HG03354 (cell line): Measurements from ENCODE around the gene RARB.

ENCODE experiments used
- ATAC-seq: cut with Tn5 transposase; IDR thresholded peaks from one replicate; pipeline ENCODE4 v1.9.1; 2021; ENCODE audit warnings: mild to moderate bottlenecking; ENCODE audit not compliant: unreplicated experiment, poor library complexity, severe bottlenecking

RARB gene

GRCh38 chr3:25493786-25494185 is 65.7 kb downstream of the RARB start:
- ATAC-seq: no peak

- no peak for ATAC-seq
Measured at GRCh38 chr3:25495304-25495703, 67.2 kb downstream of the RARB start.

- no peak for ATAC-seq
Measured at GRCh38 chr3:25495726-25496253, 67.7 kb downstream of the RARB start.

GRCh38 chr3:25497096-25497495 is 69.0 kb downstream of the RARB start:
- ATAC-seq: no peak

GRCh38 chr3:25500706-25501210 is 72.7 kb downstream of the RARB start:
- ATAC-seq: no peak

GRCh38 chr3:25502233-25502632 is 74.2 kb downstream of the RARB start:
- ATAC-seq: no peak

- ATAC-seq: no peak
Measured at GRCh38 chr3:25503898-25504301, 75.8 kb downstream of the RARB start.

GRCh38 chr3:25505581-25505980 is 77.5 kb downstream of the RARB start:
- ATAC-seq: no peak

GRCh38 chr3:25507811-25508210 is 79.7 kb downstream of the RARB start:
- no peak for ATAC-seq

- ATAC-seq: no peak
Measured at GRCh38 chr3:25508433-25508832, 80.4 kb downstream of the RARB start.

GRCh38 chr3:25508901-25509300 is 80.8 kb downstream of the RARB start:
- no peak for ATAC-seq

GRCh38 chr3:25510797-25511196 is 82.7 kb downstream of the RARB start:
- ATAC-seq: no peak

GRCh38 chr3:25511972-25512721 is 84.1 kb downstream of the RARB start:
- no peak for ATAC-seq

- ATAC-seq: no peak
Measured at GRCh38 chr3:25513642-25514266, 85.7 kb downstream of the RARB start.

GRCh38 chr3:25515171-25515570 is 87.1 kb downstream of the RARB start:
- ATAC-seq: no peak

- no peak for ATAC-seq
Measured at GRCh38 chr3:25520926-25521559, 93.0 kb downstream of the RARB start.

- ATAC-seq: no peak
Measured at GRCh38 chr3:25527336-25527735, 99.3 kb downstream of the RARB start.

GRCh38 chr3:25527801-25528200 is 99.7 kb downstream of the RARB start:
- no peak for ATAC-seq

GRCh38 chr3:25531971-25532370 is 103.9 kb downstream of the RARB start:
- ATAC-seq: no peak

- peak; percentile 53 for ATAC-seq
Measured at GRCh38 chr3:25532431-25533162, 104.5 kb downstream of the RARB start.
